ENCODE measurements around the gene DGLUCY.
"Not testable (repeated sequence)": the region's sequence is repeated elsewhere in the genome, so short reads cannot be mapped to it uniquely, and the experiment has no call there.

The DGLUCY gene

GRCh38 chr14:91238661-91239060, 124.8 kb downstream of the DGLUCY start:
- no peak for FAIRE-seq

GRCh38 chr14:91241863-91242262, 128.0 kb downstream of the DGLUCY start:
- FAIRE-seq, result no peak

- FAIRE-seq, result no peak
These were observed 128.8 kb downstream of the DGLUCY start for GRCh38 chr14:91242635-91243034.

- FAIRE-seq, result no peak
These were observed 129.2 kb downstream of the DGLUCY start for GRCh38 chr14:91243074-91243471.

- no peak for FAIRE-seq
These were observed 130.6 kb downstream of the DGLUCY start, which contains the start of gene GPR68 for GRCh38 chr14:91244501-91244901. TSS of gene GPR68 (minus strand) at chr14:91244704. CDS start at chr14:91235050, 9,654 bp downstream.

- FAIRE-seq, result no peak
These were observed 131.2 kb downstream of the DGLUCY start for GRCh38 chr14:91245029-91245428.

- FAIRE-seq, result not testable (repeated sequence)
These were observed 131.7 kb downstream of the DGLUCY start for GRCh38 chr14:91245616-91246015.

- FAIRE-seq, result no peak
These were observed 132.4 kb downstream of the DGLUCY start for GRCh38 chr14:91246051-91246852.

- no peak for FAIRE-seq
These were observed 136.2 kb downstream of the DGLUCY start for GRCh38 chr14:91249841-91250616.

GRCh38 chr14:91250912-91251311, 137.0 kb downstream of the DGLUCY start:
- FAIRE-seq, result no peak

GRCh38 chr14:91252871-91253794, 139.3 kb downstream of the DGLUCY start:
- no peak for FAIRE-seq

GRCh38 chr14:91253795-91254323, 140.0 kb downstream of the DGLUCY start:
- no peak for FAIRE-seq

GRCh38 chr14:91254461-91254860, 140.6 kb downstream of the DGLUCY start:
- no peak for FAIRE-seq

- no peak for FAIRE-seq
These were observed 141.3 kb downstream of the DGLUCY start for GRCh38 chr14:91255026-91255695.

- FAIRE-seq, result no peak
These were observed 142.8 kb downstream of the DGLUCY start for GRCh38 chr14:91256661-91257060.

GRCh38 chr14:91257328-91258010, 143.6 kb downstream of the DGLUCY start:
- FAIRE-seq, result no peak

GRCh38 chr14:91258011-91258618, 144.2 kb downstream of the DGLUCY start:
- no peak for FAIRE-seq

- FAIRE-seq, result no peak
These were observed 145.0 kb downstream of the DGLUCY start for GRCh38 chr14:91258876-91259275.

GRCh38 chr14:91261115-91261514, 147.2 kb downstream of the DGLUCY start:
- no peak for FAIRE-seq

GRCh38 chr14:91261986-91262549, 148.2 kb downstream of the DGLUCY start:
- no peak for FAIRE-seq
